SK-N-SH (cell line): ENCODE measurements around the gene B4GALNT2. TPM values are rescaled to one million over a fixed set of nuclear protein-coding genes. Genes with fewer than 3 reads are reported as not detected.

ENCODE experiments used
- CTCF ChIA-PET: fragments of 300-600, 350-600 bp; formaldehyde crosslinking; extraction: SDS; loops from one replicate; lab custom pipeline; 2021; lab: Yijun Ruan, JAX
- POLR2A ChIA-PET: fragments of 350-600 bp; sonication (Branson Sonifier 250); formaldehyde crosslinking; extraction: SDS; loops from one replicate; lab custom pipeline; 2020; ENCODE audit warnings: antibody characterized with exemption, inconsistent platforms; lab: Yijun Ruan, JAX
- DNase-seq: peaks from one replicate; pipeline ENCODE4 v3.0.0; 2012
- H2AFZ ChIP-seq: fragments of 200-600 bp; sonication (generic); 2 replicates; pipeline ENCODE4 v1.8.1; 2016; ENCODE audit warnings: antibody characterized with exemption, mild to moderate bottlenecking, low read depth
- H3F3A ChIP-seq: fragments of 200-600 bp; sonication (generic); replicated peaks from 2 replicates; pipeline ENCODE3; 2016; ENCODE audit warnings: antibody characterized with exemption, mild to moderate bottlenecking; ENCODE audit not compliant: insufficient read depth
- H3K27ac ChIP-seq, 2 experiments: fragments of 200-500 bp in 1 of 2; fragments of 200-600 bp in 1 of 2; sonication (Bioruptor generic) in 1 of 2; sonication (generic), shearing (Covaris generic) in 1 of 2; 2 replicates each; pipeline versions ENCODE4 v1.5.1 to v1.6.1; 2014 to 2016; ENCODE audit warnings: low read depth in 2 of 2, inconsistent platforms in 1 of 2, low read length in 1 of 2, mild to moderate bottlenecking in 1 of 2, mixed read lengths in 1 of 2
- H3K27me3 ChIP-seq: fragments of 200-600 bp; sonication (generic), shearing (Covaris generic); 2 replicates; pipeline ENCODE4 v1.6.1; 2016; ENCODE audit warnings: mixed run types; ENCODE audit not compliant: insufficient read depth
- H3K36me3 ChIP-seq, 2 experiments: fragments of 200-500 bp in 1 of 2; fragments of 200-600 bp in 1 of 2; sonication (Bioruptor generic) in 1 of 2; sonication (generic) in 1 of 2; replicated peaks in 1 of 2; 2 replicates each; pipeline versions ENCODE3 to v1.5.1; 2014 to 2016; ENCODE audit warnings: low read length in 1 of 2, mild to moderate bottlenecking in 1 of 2; ENCODE audit not compliant: insufficient read depth in 2 of 2, control insufficient read depth in 1 of 2
- H3K4me1 ChIP-seq, 2 experiments: fragments of 200-500 bp in 1 of 2; fragments of 200-600 bp in 1 of 2; sonication (Bioruptor generic) in 1 of 2; sonication (generic), shearing (Covaris generic) in 1 of 2; 2 replicates each; pipeline versions ENCODE4 v1.5.1 to v1.6.1; 2014 to 2016; ENCODE audit warnings: low read depth in 1 of 2, low read length in 1 of 2, mixed run types in 1 of 2; ENCODE audit not compliant: insufficient read depth in 2 of 2, control insufficient read depth in 1 of 2
- H3K4me2 ChIP-seq: fragments of 200-600 bp; sonication (generic), shearing (Covaris generic); 2 replicates; pipeline ENCODE4 v1.6.1; 2017; ENCODE audit warnings: mixed run types
- H3K4me3 ChIP-seq, 2 experiments: fragments of 200-500 bp in 1 of 2; fragments of 200-600 bp in 1 of 2; sonication (Bioruptor generic) in 1 of 2; sonication (generic), shearing (Covaris generic) in 1 of 2; 2 replicates each; pipeline versions ENCODE4 v1.5.1 to v1.8.1; 2014 to 2016; ENCODE audit warnings: low read depth in 2 of 2, inconsistent platforms in 1 of 2, low read length in 1 of 2, mild to moderate bottlenecking in 1 of 2, mixed read lengths in 1 of 2, moderate library complexity in 1 of 2
- H3K79me2 ChIP-seq: fragments of 200-600 bp; sonication (generic); 2 replicates; pipeline ENCODE4 v1.8.1; 2017; ENCODE audit warnings: mild to moderate bottlenecking; ENCODE audit not compliant: insufficient read depth
- H3K9ac ChIP-seq: fragments of 200-600 bp; sonication (generic); 2 replicates; pipeline ENCODE4 v1.6.1; 2017; ENCODE audit warnings: mixed run types
- H3K9me2 ChIP-seq: fragments of 200-600 bp; sonication (generic); 2 replicates; pipeline ENCODE4 v1.6.1; 2017; ENCODE audit warnings: mixed run types
- H3K9me3 ChIP-seq: fragments of 200-600 bp; sonication (generic); 2 replicates; pipeline ENCODE4 v1.6.1; 2017; ENCODE audit warnings: mixed run types, mild to moderate bottlenecking, moderate library complexity
- H4K20me1 ChIP-seq: fragments of 200-600 bp; sonication (generic); 2 replicates; pipeline ENCODE4 v1.6.1; 2017; ENCODE audit warnings: mild to moderate bottlenecking, mixed run types; ENCODE audit not compliant: insufficient read depth
- CHD2 ChIP-seq: fragments of 150-350 bp; IDR thresholded peaks from 2 replicates; pipeline ENCODE4 v1.6.1; 2018; ENCODE audit warnings: low read length; ENCODE audit not compliant: partially characterized antibody
- ELF1 ChIP-seq: IDR thresholded peaks from 2 replicates; pipeline ENCODE4 v1.4.0; 2012
- EZH2phosphoT487 ChIP-seq: fragments of 200-600 bp; sonication (generic); IDR thresholded peaks from 2 replicates; pipeline ENCODE4 v1.6.1; 2017; ENCODE audit warnings: low read depth, mixed run types, mild to moderate bottlenecking, antibody characterized with exemption, moderate library complexity, borderline replicate concordance
- FOXJ3 ChIP-seq: sonication (generic); formaldehyde crosslinking; IDR thresholded peaks from 2 replicates; pipeline ENCODE4 v1.5.1; 2020; ENCODE audit warnings: mild to moderate bottlenecking, missing genetic modification reagents
- FOXM1 ChIP-seq: IDR thresholded peaks from 2 replicates; pipeline ENCODE4 v1.4.0; 2012; ENCODE audit warnings: low read depth, mild to moderate bottlenecking
- JUND ChIP-seq: IDR thresholded peaks from 2 replicates; pipeline ENCODE4 v1.4.0; 2012
- NFIC ChIP-seq: IDR thresholded peaks from 2 replicates; pipeline ENCODE4 v1.4.0; 2012; ENCODE audit warnings: borderline replicate concordance
- RFX5 ChIP-seq: IDR thresholded peaks from 2 replicates; pipeline ENCODE4 v1.6.1; 2012; ENCODE audit warnings: mild to moderate bottlenecking, improper control_type of control experiment, low read length
- RXRA ChIP-seq: IDR thresholded peaks from 2 replicates; pipeline ENCODE4 v1.4.0; 2012; ENCODE audit warnings: low read depth, mild to moderate bottlenecking, borderline replicate concordance
- TAF1 ChIP-seq: IDR thresholded peaks from 2 replicates; pipeline ENCODE4 v1.6.1; 2012; ENCODE audit warnings: low read depth, mild to moderate bottlenecking, low read length, moderate library complexity, borderline replicate concordance
- WGBS: methylation state at CpG from one replicate; pipeline ENCODE4 v1.1.6; 2017; ENCODE audit warnings: low lambda C conversion rate; 5-methylcytosine and 5-hydroxymethylcytosine counted together
- polyA plus RNA-seq, 3 experiments: library from polyadenylated mRNA; depleted of rRNA; stranded (reverse); fragments of >200 nt; gene quantifications; 2 replicates each; pipeline ENCODE4 v1.2.3, GENCODE V29; 2012
- TF ChIP-seq, protein P1 (sequence below): fragments of 150-350 bp; IDR thresholded peaks from 2 replicates; pipeline ENCODE4 v1.6.1; 2017; ENCODE audit warnings: antibody characterized with exemption, low read length, low read depth, borderline replicate concordance
- TF ChIP-seq, protein P2 (sequence below): fragments of 150-350 bp; IDR thresholded peaks from 2 replicates; pipeline ENCODE4 v1.6.1; 2016; ENCODE audit warnings: mild to moderate bottlenecking, low read depth, low read length
- TF ChIP-seq, protein P3 (sequence below): IDR thresholded peaks from 2 replicates; pipeline ENCODE4 v1.4.0; 2012; ENCODE audit warnings: low read depth

The B4GALNT2 gene
- polyA plus RNA-seq, 1 of the 3 experiments (the other 2 are of a cell fraction): not detected

DNA sequence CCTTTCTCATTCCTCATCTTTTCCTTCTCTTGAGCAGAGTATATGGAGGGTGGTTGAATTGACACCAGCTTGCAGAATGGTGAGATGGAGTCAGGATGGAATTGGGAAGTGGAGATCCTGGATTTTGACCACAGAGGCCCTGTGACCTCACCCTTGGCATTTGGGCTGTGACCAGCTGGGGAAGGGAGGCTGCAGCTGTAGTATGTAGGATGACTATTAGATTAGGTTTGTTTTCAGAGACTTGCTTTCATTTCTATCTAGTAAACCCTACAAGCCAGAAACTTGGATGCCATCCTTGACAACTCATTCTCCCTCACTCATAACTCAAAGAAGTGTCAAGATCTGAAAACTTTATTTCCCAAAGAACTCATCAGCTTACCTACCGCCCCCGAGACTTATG, 71.9 kb downstream of the B4GALNT2 start:
- Histone ChIP-seq H3K9me2 (no peaks in the 10 kb centered on the region), H3K27ac (no peak overlapping the region), H3K79me2 (no peaks in the 10 kb centered on the region), H3K4me3 (no peak overlapping the region), H3K9me3 (no peaks in the 10 kb centered on the region), H2AFZ (no peak overlapping the region), H3F3A (peaks cover 9% of the 10 kb centered on the region), H4K20me1 (no peaks in the 10 kb centered on the region), H3K36me3 (no peaks in the 10 kb centered on the region), H3K9ac (no peak overlapping the region), H3K4me1 (peaks cover 0 to 14% of the 10 kb centered on the region in 2 experiments; a peak in 2 of 4 replicates), H3K4me2 (0 out of 2 replicates have a peak overlapping the region, but pooled peaks have one; percentile 20), H3K27me3 (no peaks in the 10 kb centered on the region)
- TF ChIP-seq RFX5 (no peak), NFIC (no peak), FOXM1 (no peak), EZH2phosphoT487 (no peak), TAF1 (no peak), ELF1 (no peak), JUND (no peak), CHD2 (no peak), FOXJ3 (CRISPR knock-in tag) (no peak)
- TF ChIP-seq, protein P1, sequence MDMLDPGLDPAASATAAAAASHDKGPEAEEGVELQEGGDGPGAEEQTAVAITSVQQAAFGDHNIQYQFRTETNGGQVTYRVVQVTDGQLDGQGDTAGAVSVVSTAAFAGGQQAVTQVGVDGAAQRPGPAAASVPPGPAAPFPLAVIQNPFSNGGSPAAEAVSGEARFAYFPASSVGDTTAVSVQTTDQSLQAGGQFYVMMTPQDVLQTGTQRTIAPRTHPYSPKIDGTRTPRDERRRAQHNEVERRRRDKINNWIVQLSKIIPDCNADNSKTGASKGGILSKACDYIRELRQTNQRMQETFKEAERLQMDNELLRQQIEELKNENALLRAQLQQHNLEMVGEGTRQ: no peak
- TF ChIP-seq, protein P2, sequence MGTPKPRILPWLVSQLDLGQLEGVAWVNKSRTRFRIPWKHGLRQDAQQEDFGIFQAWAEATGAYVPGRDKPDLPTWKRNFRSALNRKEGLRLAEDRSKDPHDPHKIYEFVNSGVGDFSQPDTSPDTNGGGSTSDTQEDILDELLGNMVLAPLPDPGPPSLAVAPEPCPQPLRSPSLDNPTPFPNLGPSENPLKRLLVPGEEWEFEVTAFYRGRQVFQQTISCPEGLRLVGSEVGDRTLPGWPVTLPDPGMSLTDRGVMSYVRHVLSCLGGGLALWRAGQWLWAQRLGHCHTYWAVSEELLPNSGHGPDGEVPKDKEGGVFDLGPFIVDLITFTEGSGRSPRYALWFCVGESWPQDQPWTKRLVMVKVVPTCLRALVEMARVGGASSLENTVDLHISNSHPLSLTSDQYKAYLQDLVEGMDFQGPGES: no peak
- 55% methylated on average over 2 of the region's 2 CpGs for WGBS
- POLR2A ChIA-PET: no interaction called here
- CTCF ChIA-PET: interaction anchor here (0.6 to 3.4 kb wide), 6 partner anchors 13 to 86 kb away, joined by 3 to 30 read pairs (median 4); no protein-coding TSS in a partner anchor
- DNase-seq: no peak

DNA sequence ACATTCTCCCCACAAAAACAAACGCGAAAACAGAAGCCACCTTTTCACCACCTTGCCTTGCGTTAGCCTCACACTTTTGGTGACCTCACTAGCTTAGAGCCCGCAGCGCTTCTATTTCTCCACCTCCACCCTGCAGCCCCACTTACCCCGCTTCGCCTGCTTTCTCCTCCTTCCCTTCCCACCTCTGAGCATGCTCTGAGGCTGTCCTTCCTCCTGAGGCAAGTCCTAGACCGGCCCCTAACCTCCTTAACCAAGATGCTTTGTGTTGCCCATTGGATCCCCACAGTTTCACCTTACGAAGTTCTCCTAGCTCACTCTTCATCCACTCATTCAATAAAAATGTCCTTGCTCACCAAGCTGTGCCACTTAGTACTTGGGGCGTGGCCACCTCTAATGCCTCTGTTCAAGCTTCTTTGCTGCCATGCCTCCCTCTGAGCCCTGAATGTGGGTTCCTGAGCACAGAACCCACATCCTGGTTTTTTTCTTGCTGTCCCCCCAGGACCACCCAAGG, 76.5 kb downstream of the B4GALNT2 start:
- WGBS: 38% methylated on average over 10 of the region's 10 CpGs
- Histone ChIP-seq H3K4me3 (peak overlapping the region in 1 of 2 experiments; percentile 24; a peak in 1 of 4 replicates), H3K4me2 (peak overlapping the region; percentile 71), H4K20me1 (no peaks in the 10 kb centered on the region), H3K9ac (peak overlapping the region; percentile 26; the same call in 1 of the 2 replicates), H3K9me3 (no peaks in the 10 kb centered on the region), H3K9me2 (no peaks in the 10 kb centered on the region), H3K27ac (no peak overlapping the region), H3K79me2 (no peaks in the 10 kb centered on the region), H3F3A (peaks cover 10% of the 10 kb centered on the region), H3K4me1 (peaks cover 0 to 20% of the 10 kb centered on the region in 2 experiments; a peak in 3 of 4 replicates), H2AFZ (peak overlapping the region; percentile 76), H3K36me3 (no peaks in the 10 kb centered on the region), H3K27me3 (no peaks in the 10 kb centered on the region)
- CTCF ChIA-PET: interaction anchor here (0.8 to 4.2 kb wide), 5 partner anchors 9 to 161 kb away, joined by 3 to 32 read pairs (median 4); no protein-coding TSS in a partner anchor
- POLR2A ChIA-PET: no interaction called here
- DNase-seq: peak; percentile 17
- TF ChIP-seq, protein P3, sequence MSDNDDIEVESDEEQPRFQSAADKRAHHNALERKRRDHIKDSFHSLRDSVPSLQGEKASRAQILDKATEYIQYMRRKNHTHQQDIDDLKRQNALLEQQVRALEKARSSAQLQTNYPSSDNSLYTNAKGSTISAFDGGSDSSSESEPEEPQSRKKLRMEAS: peak; percentile 72
- TF ChIP-seq RXRA: no peak
